HG03521 (cell line): ENCODE results near the gene CROT.

ENCODE experiments used
- ATAC-seq: cut with Tn5 transposase; IDR thresholded peaks from one replicate; pipeline ENCODE4 v1.9.1; 2021; ENCODE audit warnings: mild to moderate bottlenecking, moderate library complexity; ENCODE audit not compliant: unreplicated experiment

The CROT gene

DNA sequence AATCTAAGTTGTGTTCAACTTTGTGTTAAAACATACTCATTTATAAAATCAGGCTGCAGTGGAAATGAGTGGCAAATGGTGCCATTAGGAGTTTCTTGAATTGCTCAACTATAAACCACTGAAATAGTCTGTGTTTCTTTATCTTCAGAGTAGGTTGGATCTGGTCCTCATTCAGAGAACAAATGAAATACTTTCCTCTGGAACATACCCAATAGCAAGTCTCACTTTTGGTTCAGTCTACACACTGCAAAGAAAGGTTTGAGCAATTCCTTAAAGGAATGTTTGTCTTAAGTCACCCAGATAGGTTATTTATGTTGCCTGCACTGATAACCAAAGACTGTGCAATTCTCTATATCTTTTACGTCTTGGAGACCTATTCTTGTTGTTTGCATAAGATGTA lies 67.6 kb downstream of the CROT start:
- no peak for ATAC-seq

DNA sequence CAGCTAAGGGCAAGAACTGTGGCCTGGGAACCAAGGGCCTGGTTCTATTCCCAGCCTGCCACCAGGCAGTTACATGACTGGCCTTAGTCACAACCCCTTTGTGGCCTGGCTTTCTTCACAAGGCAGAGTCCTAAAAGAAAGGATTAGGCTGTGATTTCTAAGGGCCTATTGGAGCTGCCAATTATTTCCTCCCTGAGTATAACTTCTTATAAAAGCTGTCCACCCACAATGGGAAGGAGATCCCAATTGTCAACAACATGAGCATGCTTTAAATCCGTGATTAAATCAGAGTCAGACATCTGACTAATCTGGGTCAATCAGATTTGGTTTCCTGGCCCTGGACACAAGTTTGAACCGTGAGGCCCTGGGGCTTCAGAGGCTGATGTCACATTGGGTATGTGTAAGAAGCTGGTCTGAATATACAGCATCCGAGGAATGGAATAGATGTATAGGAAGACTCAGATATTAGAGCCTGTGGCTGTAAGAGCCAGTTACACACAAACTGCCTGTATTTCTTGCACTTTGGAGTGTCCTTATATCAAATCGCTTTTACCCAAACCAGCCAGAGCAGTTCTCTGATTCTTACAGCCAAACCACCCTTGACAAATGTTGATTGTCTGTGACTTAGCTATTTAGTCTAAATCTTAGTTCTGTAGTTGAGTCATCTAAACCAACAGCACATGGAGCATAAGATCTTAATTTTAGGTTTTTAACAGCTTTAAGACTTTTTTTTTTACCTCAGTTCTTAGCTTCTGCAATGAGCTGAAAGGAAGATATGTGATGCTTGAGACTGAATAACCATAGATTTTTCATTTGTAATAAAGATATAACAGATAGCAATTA lies 68.7 kb downstream of the CROT start:
- ATAC-seq, result no peak

DNA sequence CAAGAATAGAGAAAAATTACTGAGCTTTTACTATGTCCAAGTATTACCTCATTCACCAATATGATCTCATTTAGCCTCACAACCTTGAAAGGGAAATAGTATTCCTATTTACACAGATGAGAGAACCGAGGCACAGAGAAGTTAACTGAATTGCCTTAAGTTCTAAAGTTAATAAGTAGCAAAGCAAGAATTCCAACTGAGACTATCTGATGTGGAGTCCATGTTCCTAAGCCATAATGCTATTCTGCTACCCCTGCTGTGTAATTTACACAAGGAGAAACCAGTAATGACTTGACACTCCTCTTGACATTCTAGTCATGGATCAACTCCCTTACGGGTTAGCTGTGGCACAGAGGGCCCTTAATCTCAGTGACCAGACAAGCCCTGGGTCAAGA lies 69.3 kb downstream of the CROT start:
- ATAC-seq, result no peak

DNA sequence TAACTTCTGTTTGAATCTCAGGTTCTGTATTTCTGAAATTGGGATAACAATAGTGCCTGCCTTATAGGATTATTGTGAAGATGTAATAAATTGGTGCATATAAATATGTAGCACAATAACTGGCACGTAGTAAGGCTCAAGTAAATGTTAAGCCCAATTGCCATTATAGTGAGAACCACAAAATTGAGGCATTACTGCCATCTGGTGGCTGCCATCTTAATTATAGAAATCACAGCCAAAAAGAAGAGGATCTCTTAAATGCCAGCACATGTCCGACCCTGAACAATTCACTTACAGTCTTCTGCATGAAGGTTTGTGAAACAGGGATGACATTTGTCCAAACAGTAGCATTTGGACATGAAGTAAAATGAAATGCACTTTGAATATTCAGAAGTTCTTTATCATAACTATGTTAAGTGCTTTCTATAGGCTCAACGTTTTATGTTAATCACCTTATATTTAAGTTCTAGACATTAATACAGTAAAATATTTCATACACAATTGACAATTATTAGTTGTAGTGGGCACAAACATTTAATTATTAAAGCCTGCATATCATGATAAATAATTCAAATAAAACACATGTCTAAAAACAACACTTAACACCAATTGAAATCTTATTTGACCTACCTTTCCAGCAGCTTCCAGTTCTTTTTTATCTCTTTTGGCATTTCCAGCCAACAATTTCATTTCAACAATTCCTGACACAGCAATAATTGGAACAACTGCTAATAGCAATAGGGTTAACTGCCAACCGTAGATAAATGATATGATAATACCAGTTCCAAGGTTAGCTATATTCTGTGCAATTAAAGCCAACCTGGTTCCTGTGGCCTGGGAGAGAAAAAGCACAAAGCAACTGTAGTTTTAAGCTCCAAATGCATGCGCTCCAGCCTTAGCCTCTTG lies 71.5 kb downstream of the CROT start:
- peak; percentile 85 for ATAC-seq

DNA sequence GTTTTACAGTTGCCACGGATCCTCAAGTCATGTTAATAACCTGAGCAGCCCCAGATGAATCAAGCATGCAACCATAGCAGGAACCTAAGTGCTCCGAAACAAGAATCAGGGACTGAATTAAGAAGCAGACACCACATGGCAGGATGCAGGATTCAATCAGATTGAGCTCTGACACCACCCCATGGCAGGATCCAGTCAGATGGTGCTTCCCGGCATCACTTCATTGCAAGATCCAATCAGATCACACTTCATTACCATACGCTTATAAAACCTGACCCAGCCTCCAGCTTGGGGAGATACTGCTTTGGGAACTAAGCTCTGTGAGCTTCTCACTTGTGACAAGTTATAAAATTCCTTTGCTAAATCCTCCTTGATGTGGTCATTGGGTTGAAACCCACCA lies 74.7 kb downstream of the CROT start:
- no peak for ATAC-seq

DNA sequence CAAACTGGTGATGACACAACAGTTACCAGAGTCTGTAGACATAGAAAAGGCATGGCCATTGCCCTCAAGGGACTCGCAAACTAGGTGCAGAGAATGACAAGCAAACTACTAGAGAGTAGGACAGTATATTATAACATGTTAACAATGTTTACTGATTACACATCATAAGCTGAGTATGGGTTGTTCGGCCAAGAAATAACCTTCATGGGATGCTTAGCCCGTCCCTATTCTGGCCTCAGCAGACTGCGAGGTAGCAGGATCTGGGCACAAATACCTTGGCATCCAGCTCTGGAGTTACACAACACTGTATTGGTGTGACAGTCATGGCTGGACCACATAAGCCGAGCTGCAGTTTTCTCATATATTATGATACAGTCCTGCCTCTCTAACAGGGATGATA lies 78.6 kb downstream of the CROT start:
- no peak for ATAC-seq

DNA sequence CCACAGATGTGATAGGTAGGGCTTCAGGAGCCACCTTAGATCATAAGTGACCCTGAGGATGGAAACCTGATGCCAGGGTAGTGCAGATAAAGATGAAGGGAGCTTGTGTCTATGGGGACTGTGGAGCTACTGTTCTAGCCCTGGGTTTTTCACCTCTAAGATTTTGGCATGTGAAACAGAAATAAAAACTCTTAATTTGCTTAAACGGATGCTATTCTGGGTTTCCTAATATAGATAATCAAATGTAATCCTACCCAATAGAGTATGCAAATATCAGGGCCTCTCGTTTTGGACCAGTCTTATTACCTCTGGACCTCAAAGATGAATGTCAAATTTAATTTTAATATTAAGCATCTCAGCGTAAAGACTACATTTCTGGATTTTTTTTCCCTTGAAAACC lies 80.7 kb downstream of the CROT start:
- no peak for ATAC-seq

DNA sequence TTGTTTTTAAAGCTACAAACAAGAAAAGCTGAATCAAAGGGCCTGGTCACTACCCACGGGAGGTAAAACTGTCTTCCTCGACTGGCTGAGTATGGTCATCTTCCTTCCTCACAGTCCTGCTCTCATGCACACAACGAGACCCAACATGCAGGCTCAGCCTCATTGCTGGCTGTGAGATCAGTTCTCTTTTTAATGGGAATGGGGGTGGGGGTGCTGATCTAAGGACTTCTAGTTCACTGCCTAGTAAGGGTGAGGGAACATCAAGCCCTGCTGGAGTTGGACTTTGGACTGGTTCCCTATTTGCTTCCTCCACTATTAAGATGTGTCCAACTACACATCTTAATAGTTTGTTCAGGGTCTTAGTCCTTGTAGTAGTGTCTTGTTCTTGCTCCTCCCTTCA lies 81.8 kb downstream of the CROT start:
- ATAC-seq, result no peak

DNA sequence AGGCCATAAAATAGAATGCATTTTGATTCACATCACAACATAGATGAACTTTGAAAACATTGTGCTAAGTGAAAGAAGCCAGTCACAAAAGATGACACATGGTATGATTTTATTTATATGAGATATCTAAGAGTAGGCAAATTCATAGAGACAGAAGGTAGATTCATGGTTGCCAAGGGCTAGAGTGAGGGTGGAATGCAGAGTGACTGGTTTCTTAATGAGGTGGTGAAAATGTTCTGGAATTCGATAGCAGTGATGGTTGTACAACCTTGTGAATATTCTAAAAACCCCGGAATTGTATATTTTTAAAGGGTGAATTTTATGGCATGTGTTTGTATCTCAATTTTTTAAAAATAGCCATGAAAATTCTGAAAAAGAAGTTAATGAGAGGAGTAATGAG lies 87.1 kb downstream of the CROT start:
- ATAC-seq, result no peak

DNA sequence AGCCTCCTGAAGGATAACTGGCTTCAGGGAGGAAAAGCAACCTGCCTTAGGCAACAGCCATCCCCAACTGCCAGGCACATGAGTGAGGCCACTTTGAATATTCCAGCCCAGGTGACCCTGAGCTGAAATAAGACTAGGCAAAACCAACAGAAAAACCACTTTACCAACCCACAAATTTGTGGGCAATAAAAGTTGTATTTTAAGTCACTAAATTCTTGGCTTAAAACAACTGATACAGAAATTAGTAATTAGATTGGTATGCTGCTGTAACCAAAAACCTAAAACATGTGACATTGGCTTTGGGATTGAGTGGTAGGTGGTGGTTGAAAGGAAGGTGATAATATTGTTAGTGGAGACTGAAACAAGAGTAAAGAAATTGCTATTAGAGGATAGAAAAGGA lies 90.1 kb downstream of the CROT start:
- ATAC-seq, result no peak

DNA sequence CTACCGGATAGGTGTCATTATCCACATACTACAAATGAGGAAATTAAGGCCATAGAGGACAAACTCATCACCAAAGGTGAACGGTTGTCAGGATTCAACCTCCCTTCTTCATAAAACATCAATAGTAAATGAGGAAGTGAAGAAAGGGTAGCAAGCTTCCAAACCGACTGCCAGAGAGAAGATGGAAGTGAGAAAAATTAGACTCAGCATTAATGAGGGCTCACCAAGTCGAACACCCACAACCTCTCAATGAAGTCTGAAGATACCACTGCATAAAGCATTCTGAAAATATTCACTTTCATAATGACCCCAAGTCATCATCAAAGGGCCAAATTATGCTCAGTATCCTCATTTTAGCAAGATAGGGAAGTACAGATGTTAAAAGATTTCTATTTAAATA lies 100.4 kb downstream of the CROT start:
- ATAC-seq, result peak; percentile 68

DNA sequence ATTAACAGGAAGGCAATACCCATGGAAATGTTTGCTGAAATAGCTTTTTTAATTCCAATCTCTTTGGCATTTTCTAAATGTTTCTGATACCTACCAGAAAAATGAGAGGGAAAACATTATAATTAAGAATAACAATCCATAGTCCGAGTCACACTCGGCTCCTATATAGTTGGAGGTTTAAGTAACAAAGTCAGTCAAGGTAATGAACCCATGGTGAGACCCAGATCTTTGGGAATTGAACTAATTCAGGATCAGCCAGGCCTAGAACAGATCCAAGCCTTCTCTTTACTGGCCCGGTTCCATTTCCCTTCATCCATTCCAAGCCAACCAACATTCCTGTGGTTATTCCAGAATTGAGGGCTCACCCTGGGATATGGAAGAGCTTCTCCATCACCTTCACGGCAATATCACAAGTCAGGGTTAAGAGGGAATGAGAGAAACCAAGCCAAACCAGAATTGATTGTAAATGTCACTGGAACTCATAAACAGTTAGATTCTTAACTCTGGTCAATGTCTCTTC lies 101.7 kb downstream of the CROT start:
- no peak for ATAC-seq

DNA sequence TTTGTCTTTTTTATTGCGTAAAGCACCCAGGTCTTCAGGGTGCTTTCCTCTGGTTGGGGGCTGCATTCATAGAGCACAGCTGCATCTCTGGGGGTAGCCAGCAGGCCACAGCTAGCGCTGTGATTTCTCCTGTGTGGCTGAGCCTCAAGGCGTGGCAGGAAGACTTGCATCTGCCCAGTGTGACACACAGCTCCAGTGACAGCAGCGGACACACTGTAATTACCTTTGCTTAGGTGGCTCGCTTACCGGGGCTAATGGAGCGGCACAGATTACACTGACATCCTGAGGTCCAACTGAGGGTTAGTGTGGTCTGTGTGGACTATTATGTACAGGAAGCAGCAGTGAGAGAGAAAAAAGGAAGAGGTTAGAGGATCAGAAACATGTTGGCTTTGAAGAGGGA lies 102.9 kb downstream of the CROT start:
- ATAC-seq, result no peak
